GM19324 (cell line): ENCODE results near the gene ZBTB44.
"Not testable (repeated sequence)": the region's sequence is repeated elsewhere in the genome, so short reads cannot be mapped to it uniquely, and the experiment has no call there.

Experiments used
- ATAC-seq: cut with Tn5 transposase; IDR thresholded peaks from one replicate; pipeline ENCODE4 v1.9.1; 2021; ENCODE audit warnings: mild to moderate bottlenecking, moderate library complexity; ENCODE audit not compliant: unreplicated experiment, low FRiP score

The ZBTB44 gene

DNA sequence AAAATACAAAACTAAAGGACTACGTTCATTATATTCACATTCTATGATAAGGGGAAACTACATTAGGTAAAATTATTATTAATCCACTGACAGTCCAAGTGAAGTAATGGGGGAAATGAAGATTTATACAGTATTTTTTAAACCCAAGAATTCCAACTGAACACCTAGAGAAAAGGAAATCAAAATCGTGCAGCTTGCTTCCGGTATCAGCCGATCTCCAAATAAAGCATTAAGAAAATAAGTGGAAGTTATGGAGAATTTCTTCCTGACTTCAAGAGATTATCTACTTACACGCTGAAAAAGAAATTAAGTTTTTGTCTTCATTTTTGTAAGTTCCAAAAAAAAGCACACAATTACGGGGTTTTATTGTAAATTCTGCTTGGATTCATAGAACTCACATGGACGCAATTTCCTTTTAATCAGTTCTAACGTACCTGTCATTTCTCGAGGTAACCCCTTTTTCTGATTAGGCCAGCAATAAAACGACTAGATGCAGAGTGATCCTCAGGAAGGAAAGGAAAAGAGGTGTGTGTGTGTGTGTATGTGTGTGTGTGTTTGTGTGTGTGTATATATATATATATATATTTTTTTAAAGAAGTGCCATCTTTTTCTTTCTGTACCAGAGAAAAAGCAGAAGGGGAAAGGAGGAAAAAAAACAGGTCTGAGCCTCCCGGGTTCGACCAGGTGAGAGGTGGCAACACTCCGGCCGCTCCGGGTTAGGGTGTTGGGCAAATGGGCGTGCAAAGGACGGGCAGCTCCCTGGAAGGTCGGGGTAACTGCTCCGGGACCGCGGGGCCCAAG lies 1.1 kb downstream of the ZBTB44 start:
- ATAC-seq: no peak

DNA sequence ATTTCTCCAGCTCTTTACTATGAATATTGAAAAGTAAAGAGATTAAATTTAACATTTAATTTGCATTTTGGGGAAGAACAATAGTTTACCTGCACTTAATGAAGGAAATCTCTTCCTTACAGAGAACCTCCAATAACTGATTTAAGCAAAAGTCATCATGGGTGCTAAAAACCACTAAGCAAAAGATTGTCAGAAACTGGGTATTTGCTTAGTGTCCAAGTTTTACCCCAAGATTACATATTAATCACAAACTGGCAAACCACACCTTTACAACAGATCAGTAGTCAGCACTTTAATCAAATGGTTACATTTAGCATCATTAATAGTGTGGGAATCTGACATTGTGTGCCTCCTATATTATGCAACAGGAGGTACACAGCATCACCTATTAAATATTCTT lies 2.7 kb downstream of the ZBTB44 start:
- no peak for ATAC-seq

DNA sequence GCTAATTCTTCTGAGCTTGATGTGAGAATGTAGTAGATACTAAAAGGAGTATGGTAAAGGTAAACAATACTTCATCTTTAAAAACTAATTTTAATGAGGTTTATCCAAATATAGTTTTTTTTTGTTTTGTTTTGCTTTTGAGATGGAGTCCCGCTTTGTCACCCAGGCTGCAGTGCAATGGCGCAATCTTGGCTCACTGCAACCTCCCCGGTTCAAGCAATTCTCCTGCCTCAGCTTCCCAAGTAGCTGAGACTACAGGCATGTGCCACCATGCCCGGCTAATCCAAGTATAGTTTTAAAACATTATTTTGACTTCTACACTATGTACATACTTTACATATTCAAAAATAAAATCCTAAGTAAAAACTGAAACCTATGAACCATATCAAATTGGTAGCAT lies 4.1 kb downstream of the ZBTB44 start:
- ATAC-seq: no peak

DNA sequence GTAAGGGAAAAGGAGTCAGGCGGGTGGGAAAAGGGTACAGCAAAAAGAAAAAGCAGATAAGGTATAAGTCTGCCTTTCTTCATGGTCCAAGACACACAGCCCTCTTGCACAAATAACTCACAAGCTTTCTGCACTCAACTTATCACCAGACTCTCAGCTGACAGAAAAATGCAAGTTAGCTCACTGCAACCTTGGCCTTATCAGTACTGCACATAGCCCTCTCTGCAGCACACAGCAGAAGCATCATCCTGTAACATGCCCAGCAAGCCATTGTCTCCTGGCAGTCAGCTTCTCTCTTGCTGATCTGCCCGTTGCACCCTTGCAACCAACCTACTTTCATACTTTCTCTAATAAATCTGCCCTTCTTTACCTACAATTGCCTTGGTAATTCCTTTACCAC lies 5.8 kb downstream of the ZBTB44 start:
- ATAC-seq: no peak

DNA sequence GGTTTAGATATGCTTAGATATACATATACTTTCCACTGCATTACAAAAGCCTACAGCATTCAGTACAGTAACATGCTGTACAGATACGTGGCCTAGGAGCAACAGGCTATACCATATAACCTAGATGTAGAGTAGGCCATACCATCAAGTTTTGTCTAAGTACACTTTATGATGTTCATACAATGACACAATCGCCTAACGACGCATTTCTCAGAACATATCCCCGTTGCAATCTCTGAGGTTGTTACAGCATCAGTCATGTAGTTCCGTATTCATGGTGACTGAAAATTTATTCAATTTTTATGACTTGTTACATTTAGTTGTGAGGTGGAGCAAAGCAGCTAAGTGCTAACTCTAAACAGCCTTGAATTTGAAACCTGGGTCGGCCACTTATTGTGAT lies 6.7 kb downstream of the ZBTB44 start:
- no peak for ATAC-seq

DNA sequence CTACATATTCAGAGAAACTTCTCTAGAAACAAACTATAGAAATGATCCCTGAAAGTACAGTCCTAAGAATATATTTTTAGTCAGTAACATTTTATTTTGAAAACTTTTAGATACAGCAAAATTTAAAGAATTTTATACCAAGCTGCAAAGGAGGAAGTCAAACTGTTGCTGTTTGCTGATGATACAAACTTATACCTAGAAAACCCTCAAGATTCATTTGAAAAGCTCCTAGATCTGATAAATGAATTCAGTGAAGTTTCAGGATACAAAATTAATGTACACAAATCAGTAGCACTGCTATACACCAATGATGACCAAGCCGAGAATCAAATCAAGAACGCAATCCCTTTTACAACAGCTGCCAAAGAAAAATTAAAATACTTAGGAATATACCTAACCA lies 10.1 kb downstream of the ZBTB44 start:
- no peak for ATAC-seq

DNA sequence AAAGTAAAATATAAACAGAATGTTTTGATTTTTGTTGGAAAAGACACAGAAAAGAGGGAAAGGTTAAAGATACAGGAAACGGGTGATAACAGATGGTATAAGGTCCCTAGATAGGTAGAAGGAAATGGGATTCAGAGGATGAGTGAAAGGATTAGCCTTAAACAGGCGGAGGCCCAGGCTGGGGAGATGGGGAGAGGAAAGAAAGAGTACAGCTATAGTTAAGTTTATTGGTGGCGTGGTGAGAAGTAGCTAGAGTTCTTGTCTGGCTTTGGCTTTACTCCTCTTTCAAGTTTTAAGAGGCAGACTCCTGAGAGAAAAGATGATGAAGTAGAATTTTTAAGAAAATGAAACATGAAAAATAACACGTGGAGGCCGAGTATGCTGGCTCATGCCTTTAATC lies 13.7 kb downstream of the ZBTB44 start:
- ATAC-seq: no peak

DNA sequence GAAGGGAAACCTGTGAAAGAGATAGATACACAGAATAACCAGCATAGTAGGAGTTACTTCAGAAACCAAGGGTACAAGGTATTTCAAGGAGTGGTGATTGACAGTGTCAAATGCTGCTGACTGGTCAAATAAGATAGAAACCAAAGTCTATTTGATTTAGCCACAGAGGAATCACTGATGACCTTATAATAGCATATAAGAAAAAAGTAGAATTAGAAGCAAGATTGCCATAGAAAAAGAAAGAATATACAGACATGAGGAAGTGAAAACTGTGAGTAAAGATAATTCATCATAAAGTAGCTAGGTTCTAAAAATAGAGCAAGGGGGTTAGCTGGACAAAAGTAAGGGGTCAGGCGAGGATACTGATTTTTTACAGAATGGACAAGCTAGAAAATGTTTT lies 14.2 kb downstream of the ZBTB44 start:
- no peak for ATAC-seq

DNA sequence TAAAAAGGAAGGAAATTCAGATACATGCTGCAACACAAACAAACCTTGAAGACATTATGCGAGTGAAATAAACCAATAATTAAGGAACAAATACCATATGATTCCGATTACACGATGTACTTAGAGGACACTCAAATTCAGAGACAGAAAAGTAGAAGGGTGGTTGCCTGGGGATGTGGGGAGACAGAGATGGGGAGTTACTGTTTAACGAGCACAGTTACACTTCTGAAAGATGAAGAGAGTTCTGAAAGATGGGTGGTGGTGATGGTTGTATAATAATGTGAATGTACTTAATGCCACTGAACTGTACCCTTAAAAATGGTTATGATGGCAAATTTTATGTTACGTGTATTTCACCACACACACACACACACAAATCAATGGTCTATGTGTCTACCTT lies 14.7 kb downstream of the ZBTB44 start:
- no peak for ATAC-seq

DNA sequence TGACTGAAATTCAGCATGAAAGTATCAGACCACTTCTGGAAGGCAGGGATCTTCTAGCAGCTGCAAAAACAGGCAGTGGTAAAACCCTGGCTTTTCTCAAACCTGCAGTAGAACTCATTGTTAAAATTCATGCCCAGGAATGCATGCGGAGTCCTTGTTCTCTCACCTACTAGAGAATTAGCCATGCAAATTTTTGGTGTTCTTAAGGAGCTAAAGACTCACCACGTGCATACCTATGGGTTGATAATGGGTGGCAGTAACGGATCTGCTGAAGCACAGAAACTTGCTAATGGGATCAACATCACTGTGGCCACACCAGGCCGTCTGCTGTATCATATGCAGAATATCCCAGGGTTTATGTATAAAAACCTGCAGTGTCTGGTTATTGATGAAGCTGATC lies 19.1 kb downstream of the ZBTB44 start:
- no peak for ATAC-seq

DNA sequence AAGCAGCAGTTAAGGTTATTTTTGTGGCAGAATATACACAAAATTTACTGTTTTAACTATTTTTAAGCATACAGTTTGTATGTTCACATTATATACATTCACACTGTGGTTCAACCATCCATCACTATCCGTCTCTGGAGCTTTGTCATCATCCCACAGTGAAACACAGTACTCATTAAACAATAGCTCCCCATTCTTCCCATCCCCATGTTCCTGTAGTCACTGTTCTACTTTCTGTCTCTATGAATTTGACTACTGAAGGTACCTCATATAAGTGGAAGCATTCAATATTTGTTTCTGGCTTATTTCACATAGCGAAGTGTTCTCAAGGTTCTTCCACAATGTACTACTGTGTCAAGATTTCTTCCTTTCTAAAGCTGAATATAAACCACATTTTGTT lies 32.6 kb downstream of the ZBTB44 start:
- no peak for ATAC-seq

DNA sequence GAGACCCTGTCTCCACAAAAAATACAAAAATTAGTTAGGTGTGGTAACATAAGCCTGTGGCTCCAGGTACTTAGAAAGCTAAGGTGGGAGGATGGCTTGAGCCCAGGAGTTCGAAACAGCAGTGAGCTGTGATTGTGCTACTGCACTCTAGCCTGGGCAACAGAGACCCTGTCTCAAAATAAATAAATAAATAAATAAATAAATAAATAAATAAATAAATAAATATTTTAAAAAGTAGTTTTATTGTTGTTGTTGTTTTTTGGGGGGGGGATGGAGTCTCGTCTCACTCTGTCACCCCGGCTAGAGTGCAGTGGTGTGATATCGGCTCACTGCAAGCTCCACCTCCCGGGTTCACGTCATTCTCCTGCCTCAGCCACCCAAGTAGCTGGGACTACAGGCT lies 33.4 kb downstream of the ZBTB44 start:
- ATAC-seq: not testable (repeated sequence)

DNA sequence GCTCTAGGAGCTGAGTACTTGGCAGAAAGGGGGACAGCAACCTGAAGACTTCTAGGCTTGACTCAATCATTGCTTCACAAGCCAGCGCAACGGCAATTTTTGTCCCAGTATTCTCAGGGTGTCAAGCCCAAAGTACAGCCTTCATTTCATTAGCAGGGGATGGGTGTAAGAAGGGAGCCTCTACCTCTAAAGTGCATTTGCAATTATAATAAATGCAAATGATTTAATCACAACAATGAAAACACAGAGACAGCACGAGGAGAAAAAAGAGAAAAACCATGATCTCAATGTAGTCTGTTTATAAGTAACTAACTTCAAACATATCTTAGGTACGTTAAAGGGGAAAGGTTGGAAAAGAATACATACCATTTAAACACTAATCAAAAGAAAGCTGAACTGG lies 34.7 kb downstream of the ZBTB44 start:
- no peak for ATAC-seq

DNA sequence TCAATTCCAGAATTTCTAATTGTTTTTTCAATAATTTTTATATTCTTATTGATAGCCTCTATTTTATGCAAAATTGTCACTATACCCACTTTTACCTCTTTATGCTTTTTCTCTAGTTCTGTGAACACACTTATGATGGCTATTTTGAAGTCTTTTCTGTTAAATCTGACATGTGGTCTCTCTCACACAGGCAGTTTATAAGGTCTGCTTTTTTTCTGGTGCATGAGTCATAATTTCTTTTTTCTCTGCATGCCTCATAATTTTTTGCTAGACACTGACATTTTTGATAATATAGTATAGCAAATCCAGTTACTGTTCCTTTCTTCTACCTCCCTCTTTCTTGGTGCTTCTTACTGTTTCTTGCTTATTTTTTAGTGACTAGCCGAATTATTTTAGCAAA lies 36.0 kb downstream of the ZBTB44 start:
- no peak for ATAC-seq

DNA sequence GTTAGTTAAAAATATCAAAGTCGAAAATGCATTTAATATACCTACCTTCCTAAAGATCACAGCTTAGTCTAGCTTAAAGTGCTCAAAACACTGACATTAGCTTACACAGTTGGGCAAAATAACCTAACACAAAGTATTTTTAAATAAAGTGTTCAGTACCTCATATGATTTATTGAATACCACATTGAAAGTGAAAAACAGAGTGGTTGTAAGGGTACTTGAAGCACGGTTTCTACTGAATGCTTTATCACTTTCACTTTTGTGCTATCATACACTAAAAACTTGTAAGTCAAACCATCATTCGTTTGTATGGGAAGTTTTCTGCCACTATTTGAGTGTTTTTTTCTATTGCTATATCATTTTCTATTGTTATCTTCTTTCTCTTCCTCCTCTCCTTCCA lies 36.6 kb downstream of the ZBTB44 start:
- ATAC-seq: no peak

DNA sequence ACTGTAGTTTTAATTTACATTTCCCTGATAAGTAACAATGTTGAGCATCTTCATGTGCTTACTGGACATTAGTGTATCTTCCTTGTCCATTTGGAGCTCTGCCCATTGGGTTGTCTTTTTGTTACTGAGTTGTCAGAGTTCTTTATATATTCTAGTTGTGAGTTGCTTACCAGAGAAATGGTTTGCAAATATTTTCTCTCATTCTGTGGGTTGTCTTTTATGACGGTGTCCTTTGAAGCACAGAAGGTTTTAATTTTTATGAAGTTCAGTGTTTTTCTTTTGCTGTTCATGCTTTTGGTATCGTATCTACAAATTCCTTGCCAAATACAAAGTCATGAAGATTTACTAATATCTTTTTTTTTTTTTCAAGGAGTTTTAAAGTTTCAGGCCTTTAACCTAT lies 42.4 kb downstream of the ZBTB44 start:
- no peak for ATAC-seq

DNA sequence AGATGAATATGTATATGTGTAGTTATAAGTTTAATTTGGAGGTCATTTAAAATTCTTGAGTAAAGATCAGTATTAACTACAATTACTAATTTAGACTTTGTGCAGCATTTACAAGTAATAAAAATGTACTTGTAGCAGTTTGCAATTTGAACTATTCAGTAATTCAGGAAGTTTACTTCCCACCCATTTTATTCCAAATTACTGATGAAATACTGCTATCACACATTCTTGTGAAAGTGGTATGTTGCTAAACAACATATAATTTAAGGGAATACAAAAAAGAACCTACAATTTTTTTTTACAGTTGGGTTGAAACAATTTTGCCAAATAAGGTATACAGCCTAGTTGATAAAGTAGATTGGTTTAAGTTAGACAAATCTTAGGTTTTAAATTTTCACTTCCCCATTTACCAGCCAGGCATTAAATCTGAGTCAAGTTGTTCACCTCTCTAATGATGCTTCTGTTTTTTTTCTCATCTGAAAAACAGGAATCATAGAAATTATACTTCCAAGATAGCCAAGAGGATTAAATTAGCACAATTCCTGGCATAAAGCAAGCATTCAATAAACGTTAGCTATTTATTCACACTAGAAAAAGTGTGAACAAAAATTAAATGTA lies 45.3 kb downstream of the ZBTB44 start:
- peak; percentile 79 for ATAC-seq

DNA sequence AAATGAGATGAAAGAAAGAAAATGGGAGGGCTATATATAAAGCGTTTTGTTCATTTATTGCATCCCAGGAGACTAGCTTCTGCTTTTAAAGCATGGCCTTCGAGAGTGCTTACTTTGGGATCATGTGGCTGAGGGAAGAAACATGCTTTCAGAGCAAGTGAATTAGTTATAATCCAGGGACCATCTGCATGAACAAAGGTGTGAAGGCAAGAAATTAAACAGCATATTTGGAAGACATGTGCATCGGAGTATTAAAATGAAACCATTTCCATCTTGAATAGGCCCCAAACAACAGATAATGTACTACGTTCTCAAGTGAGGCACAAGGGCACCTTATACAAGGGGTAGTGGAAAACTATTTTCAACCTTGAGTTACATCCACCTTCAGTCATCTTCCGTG lies 51.4 kb downstream of the ZBTB44 start:
- no peak for ATAC-seq

DNA sequence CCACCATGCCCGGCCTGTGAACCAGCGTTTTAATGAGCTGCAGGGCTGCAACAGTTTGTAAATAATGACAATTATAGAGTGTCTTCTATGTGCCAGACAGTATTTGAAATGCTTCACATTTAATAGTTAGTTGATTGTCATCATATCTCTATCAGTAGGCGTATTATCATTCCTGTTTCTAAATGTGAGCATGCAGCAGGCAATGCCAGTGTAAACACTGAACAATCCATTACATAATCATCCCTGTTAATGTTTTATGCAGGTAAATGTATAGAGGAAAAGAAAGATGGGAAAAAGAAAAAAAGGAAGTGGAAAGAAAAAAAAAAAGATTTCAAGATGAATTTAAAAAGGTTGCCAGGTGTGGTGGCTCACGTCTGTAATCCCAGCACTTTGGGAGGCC lies 52.3 kb downstream of the ZBTB44 start:
- ATAC-seq: no peak

DNA sequence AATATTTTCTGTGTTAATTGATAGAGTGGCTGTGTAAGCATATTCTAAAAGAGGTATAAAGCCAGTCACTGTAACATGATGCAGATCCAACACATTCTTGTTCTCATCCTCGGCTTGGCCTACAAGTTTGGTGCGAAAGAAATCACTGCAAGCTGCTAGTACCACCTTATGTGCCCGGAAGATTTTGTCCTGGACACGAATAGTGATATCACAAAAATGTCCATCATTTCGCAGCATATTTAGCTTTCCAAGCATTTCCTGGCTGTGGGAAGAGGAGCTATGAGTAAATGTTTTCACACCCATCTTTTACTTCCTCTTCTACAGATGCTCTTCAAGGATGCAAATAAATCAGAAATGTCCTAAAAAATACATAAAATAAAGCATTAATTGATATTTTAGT lies 53.1 kb downstream of the ZBTB44 start:
- ATAC-seq: no peak

DNA sequence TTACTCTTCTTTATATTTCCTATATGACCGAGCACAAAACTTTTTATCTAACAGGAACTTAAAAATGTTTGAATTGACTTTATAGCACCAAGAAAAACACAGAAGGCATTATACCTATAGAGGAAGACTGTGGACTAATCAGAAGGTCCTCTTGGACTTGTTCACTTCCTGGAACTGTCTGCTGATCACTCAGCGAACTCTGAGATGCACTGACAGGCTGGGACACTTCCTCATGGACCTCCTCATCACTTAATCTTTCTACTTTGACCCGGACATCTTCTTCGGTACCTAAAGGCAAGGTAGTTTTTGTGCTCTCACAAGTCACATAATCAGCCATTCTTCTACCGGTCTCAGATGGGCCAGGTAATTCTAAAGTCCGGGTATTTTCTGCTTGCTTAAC lies 54.0 kb downstream of the ZBTB44 start:
- no peak for ATAC-seq

DNA sequence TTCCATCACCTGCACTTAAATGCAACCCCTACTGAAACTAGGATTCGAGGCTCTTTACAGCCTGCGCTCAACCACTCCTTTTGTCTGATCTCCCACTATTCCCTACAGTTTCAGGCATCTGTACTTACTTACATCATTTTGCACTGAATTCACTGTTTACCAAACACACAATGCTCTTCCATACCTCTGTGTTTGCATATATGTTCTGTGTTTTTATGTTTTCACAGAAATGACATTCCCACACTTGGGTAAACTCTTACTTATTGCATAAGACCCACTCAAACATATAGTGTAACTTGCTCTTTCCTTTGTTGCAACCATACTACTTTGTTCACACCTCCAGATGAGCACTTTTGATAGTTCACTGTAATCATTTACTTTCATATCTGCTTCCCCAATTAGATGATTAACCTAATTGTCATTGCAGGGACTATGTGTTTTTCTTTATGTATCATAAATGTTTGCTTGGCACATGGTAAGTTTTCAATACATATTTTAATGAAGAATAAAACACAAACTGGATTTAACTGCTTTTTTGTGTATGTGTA lies 54.6 kb downstream of the ZBTB44 start:
- ATAC-seq: no peak
